Ovary (tissue), 9 donors: Measurements from ENCODE around the gene ATXN10. TPM values are rescaled to one million over a fixed set of nuclear protein-coding genes. Genes with fewer than 3 reads are reported as not detected.

Experiments used
- DNase-seq, 5 donors: peaks; one replicate each; pipeline ENCODE4 v3.0.0-alpha.2; 2019 to 2020
- H3K27ac ChIP-seq, 2 donors: fragments of 200-600 bp; one replicate each; pipeline versions ENCODE4 v1.5.1 to v1.8.0; 2019 to 2022
- H3K27me3 ChIP-seq: fragments of 200-600 bp; one replicate; pipeline ENCODE4 v1.8.0; 2022
- H3K36me3 ChIP-seq: fragments of 200-600 bp; sonication (generic); one replicate; pipeline ENCODE4 v1.5.1; 2019
- H3K4me1 ChIP-seq: one replicate; pipeline ENCODE4 v1.8.1; 2013; ENCODE audit warnings: mild to moderate bottlenecking, moderate library complexity; ENCODE audit not compliant: insufficient read depth
- H3K4me3 ChIP-seq: fragments of 200-600 bp; sonication (generic); one replicate; pipeline ENCODE4 v1.5.1; 2017
- H3K9me3 ChIP-seq, 2 donors: fragments of 200-600 bp in 1 of 2; sonication (generic) in 1 of 2; one replicate each; pipeline versions ENCODE4 v1.5.1 to v1.8.1; 2013 to 2019; ENCODE audit warnings: mild to moderate bottlenecking in 1 of 2, moderate library complexity in 1 of 2
- EP300 ChIP-seq: sonication (generic); formaldehyde crosslinking; IDR thresholded peaks from one replicate; pipeline ENCODE4 v1.6.1; 2017; ENCODE audit warnings: antibody characterized with exemption
- POLR2A ChIP-seq: fragments of 450-650 bp; IDR thresholded peaks from one replicate; pipeline ENCODE4 v1.6.1; 2017; ENCODE audit warnings: antibody characterized with exemption, mild to moderate bottlenecking, moderate library complexity
- WGBS, 3 donors: extraction: QIAGEN DNeasy Blood & Tissue Kit in 1 of 3; methylation state at CpG; one replicate each; pipeline versions ENCODE4 v1.1.5 to v1.1.7; 2013 to 2017; 5-methylcytosine and 5-hydroxymethylcytosine counted together
- intact Hi-C, 4 donors: fragments of 100-400 bp; cut with DNase I; formaldehyde crosslinking; loops; one replicate each; pipeline versions ENCODE4 v1.11.0 to v1.15.1; 2022 to 2023
- polyA plus RNA-seq, 2 donors: library from polyadenylated mRNA; stranded (reverse); fragments of 200-250 nt in 1 of 2; fragments of 350-450 nt in 1 of 2; fragmentation: Illumina TruSeq in 1 of 2; extraction: RNeasy Lipid Tissue Mini Kit (QIAGEN cat#74804) in 1 of 2; gene quantifications; one replicate each; pipeline ENCODE4 v1.2.3, GENCODE V29; 2013 to 2014
- total RNA-seq, 7 donors: library from RNA; depleted of rRNA in 2 of 7; stranded (reverse); fragments of >200 nt in 2 of 7; fragmentation: NEBNext Ultra II Directional in 3 of 7; extraction: Animal tissue kit (Norgen Biotek cat#: 25700) in 3 of 7; gene quantifications; one replicate each; pipeline versions ENCODE4 v1.1.0 to v1.2.4, GENCODE V29; 2016 to 2023
- TF ChIP-seq, protein P1 (sequence below), 3 donors: fragments of 450-650 bp in 2 of 3; fragments of 200-600 bp in 1 of 3; IDR thresholded peaks; one replicate each; pipeline versions ENCODE4 v1.5.1 to v1.8.0; 2016 to 2022; ENCODE audit warnings: antibody characterized with exemption in 3 of 3, mild to moderate bottlenecking in 1 of 3
- donor health status: DM: no; HTN: no; CAD: no; lungs with moderate emphysema.
- donor health status: DM: no; HTN: no; CAD: no.
- donor health status: Bipolar disorder and iron deficiency.
- donor health status: DM: yes; HTN: yes; CAD: no.
- donor health status: DM: no; HTN: no; CAD: no.
- donor health status: DM: yes; HTN: yes; CAD: no.

ATXN10 gene
- total and polyA plus RNA-seq, 9 donors, result 77.4 to 241 (median 175) TPM

DNA sequence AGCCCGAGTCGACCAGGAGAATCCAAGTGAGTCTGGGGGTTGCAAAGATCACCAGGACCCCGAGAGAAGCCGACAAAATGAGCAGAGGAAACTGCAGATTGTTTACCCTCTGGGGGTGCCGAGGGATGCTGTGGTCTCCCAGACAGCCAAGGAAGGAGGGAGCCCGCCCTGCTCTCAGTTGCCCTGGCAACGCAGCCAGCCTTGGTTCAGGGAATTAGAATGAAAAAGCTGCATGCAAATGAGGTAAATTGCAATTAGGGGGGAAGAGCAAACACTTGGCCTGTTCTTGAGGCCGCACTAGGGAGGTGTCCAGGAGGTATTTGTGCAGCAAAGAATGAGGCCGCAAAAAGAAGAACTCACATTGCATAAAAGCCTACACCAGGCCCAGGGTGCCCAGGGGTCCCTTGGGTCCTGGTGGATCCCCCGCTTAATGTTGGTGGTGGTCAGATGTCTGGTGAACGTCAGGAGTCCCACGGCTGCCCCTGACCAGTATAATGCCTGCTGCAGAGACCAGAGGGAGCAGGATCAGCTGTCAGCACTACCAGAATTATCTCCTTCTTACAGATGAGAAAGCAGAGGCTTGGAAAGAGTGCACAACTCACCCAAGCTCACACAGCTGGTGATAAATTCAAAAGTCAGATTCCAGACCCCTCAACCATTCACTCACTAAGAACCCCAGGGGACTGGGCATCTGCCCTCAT, 40.3 kb upstream of the ATXN10 start:
- Histone ChIP-seq H3K27ac (no peak overlapping the region), H3K27me3 (no peaks in the 10 kb centered on the region)

DNA sequence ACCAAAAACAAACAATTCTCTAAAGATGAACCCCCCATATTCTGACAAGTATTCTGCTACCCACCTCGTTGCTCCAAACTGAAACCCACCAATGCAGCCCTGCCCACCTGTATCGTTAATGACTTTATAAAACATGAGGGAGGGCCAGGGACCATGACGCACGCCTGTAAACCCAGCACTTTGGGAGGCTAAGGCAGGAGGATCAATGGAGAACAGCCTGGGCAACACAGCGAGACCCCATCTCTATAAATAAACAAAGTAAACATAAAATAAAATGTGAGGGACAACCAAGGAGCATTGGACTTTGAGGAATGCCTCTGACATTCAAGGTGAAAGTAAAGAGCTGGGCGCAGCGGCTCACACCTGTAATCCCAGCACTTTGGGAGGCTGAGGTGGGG, 39.8 kb upstream of the ATXN10 start:
- Histone ChIP-seq H3K27ac (no peak overlapping the region), H3K36me3 (no peaks in the 10 kb centered on the region), H3K4me3 (no peak overlapping the region), H3K4me1 (peaks cover 2% of the 10 kb centered on the region), H3K27me3 (no peaks in the 10 kb centered on the region), H3K9me3 (no peaks in the 10 kb centered on the region)
- no peak for TF ChIP-seq POLR2A
- no peak for TF ChIP-seq EP300
- TF ChIP-seq, protein P1, sequence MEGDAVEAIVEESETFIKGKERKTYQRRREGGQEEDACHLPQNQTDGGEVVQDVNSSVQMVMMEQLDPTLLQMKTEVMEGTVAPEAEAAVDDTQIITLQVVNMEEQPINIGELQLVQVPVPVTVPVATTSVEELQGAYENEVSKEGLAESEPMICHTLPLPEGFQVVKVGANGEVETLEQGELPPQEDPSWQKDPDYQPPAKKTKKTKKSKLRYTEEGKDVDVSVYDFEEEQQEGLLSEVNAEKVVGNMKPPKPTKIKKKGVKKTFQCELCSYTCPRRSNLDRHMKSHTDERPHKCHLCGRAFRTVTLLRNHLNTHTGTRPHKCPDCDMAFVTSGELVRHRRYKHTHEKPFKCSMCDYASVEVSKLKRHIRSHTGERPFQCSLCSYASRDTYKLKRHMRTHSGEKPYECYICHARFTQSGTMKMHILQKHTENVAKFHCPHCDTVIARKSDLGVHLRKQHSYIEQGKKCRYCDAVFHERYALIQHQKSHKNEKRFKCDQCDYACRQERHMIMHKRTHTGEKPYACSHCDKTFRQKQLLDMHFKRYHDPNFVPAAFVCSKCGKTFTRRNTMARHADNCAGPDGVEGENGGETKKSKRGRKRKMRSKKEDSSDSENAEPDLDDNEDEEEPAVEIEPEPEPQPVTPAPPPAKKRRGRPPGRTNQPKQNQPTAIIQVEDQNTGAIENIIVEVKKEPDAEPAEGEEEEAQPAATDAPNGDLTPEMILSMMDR (IDR thresholded peaks at IDR 0.05), result no peak
- DNase-seq, result no peak
- WGBS, 3 donors, result 88% methylated on average over 7 of the region's 7 CpGs
- intact Hi-C loops, result loop anchor here in 1 of 4 donors (10.0 kb wide), 1 partner anchor 57 kb away; no protein-coding TSS in a partner anchor

More for the DNA sequence above, 40.3 kb upstream of the ATXN10 start:
- Histone ChIP-seq H3K4me3 (no peak overlapping the region), H3K36me3 (no peaks in the 10 kb centered on the region), H3K4me1 (peaks cover 2% of the 10 kb centered on the region), H3K9me3 (no peaks in the 10 kb centered on the region)
- intact Hi-C loops, result loop anchor here in 1 of 4 donors (10.0 kb wide), 1 partner anchor 56 kb away; no protein-coding TSS in a partner anchor
- DNase-seq, result no peak
- WGBS, 3 donors, result 56 to 65% (median 62%) methylated on average over 12 of the region's 12 CpGs
- TF ChIP-seq, protein P1 (IDR thresholded peaks at IDR 0.05), result no peak
- no peak for TF ChIP-seq POLR2A
- no peak for TF ChIP-seq EP300

DNA sequence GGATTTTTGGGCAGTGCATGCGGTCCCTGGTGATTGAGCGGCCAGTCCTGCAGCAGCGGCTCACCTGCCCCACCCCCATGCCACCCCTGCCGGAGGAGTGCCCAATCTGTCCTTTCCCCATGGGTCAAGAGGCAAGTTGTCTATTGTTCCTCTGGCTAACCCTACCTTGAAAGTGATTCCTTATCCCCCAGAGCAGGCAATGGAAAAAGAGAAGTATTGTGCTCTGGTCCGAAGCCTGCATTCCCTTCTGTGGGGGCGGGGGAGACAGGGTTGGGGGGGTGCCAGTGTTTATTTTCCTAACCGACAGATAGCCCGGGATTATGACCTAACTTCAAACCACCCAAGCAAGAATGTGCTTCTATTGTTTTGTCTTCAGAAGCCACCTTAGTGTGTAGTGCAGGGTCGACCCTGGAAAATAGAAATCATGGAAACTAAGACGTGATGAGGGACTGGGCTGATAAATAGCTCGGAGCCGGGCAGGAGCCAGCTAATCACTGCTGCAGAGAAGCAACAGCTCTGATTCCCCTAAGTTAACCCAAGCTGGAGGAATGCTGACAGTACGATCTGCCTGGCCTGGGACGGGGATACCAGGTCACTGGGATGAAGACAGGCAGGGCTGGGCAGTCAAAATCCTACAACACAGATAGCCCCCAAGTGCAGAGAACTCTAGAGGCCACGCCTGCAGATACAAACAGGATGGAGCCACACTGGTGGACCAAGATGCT, 38.7 kb upstream of the ATXN10 start:
- no peaks in the 10 kb centered on the region for H3K4me1 ChIP-seq
- TF ChIP-seq POLR2A (no peak), EP300 (no peak)
- TF ChIP-seq, protein P1 (IDR thresholded peaks at IDR 0.05), result no peak
- H3K4me3 ChIP-seq, result no peak overlapping the region
- intact Hi-C loops, result loop anchor here in 1 of 4 donors (10.0 kb wide), 1 partner anchor 58 kb away; no protein-coding TSS in a partner anchor
- H3K36me3 ChIP-seq, result no peaks in the 10 kb centered on the region
- no peak for DNase-seq
- no peaks in the 10 kb centered on the region for H3K9me3 ChIP-seq
- no peaks in the 10 kb centered on the region for H3K27me3 ChIP-seq
- H3K27ac ChIP-seq, result no peak overlapping the region
- WGBS, 3 donors, result 11 to 15% (median 13%) methylated on average over 15 of the region's 15 CpGs

DNA sequence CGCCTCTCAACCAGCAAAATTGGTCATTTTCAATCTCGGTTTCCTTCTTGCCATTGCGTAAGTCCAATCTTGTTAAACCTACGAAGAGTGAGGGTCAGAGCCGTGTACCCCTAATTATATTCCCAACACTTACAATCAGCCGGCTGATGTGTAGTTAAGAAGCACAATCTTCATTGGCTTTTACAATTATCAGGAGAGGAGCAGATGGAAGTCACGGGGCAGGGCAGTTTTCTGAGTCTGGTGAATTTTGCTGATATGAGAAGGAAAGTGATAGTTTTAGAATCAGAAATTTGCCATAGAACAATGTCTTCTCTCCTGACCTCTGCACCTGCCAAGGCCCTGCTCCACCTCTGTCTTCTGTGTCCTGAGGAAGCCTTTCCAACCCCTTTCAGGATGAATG, 35.0 kb upstream of the ATXN10 start:
- no peaks in the 10 kb centered on the region for H3K4me1 ChIP-seq
- WGBS, 3 donors, result 90 to 96% (median 92%) methylated on average over 7 of the region's 7 CpGs
- H3K27ac ChIP-seq, result no peak overlapping the region
- no peaks in the 10 kb centered on the region for H3K9me3 ChIP-seq
- no peak overlapping the region for H3K4me3 ChIP-seq
- H3K27me3 ChIP-seq, result no peaks in the 10 kb centered on the region
- H3K36me3 ChIP-seq, result no peaks in the 10 kb centered on the region
- TF ChIP-seq POLR2A (no peak), EP300 (no peak)
- TF ChIP-seq, protein P1 (IDR thresholded peaks at IDR 0.05), result no peak
- no peak for DNase-seq
- intact Hi-C loops, result loop anchor here in 1 of 4 donors (10.0 kb wide), 1 partner anchor 62 kb away; no protein-coding TSS in a partner anchor
